Hepatocyte (in vitro differentiated cells): Measurements from ENCODE around the gene NPHP4.

Source experiments
- CTCF ChIP-seq: fragments of 200-600 bp; sonication (generic); IDR thresholded peaks from 2 replicates; pipeline ENCODE4 v1.5.1; 2016; ENCODE audit warnings: antibody characterized with exemption, mild to moderate bottlenecking; ENCODE audit not compliant: poor library complexity
- EZH2 ChIP-seq: fragments of 200-600 bp; sonication (generic); IDR thresholded peaks from 2 replicates; pipeline ENCODE4 v1.6.1; 2016; ENCODE audit warnings: antibody characterized with exemption, mild to moderate bottlenecking, borderline replicate concordance

GRCh38 chr1:5884110-5884509 is 108.1 kb downstream of the NPHP4 start:
- TF ChIP-seq CTCF (no peak), EZH2 (no peak)
